Endothelial cell of umbilical vein (primary cell): ENCODE results near the gene FAAP100. TPM values are rescaled to one million over a fixed set of nuclear protein-coding genes. Genes with fewer than 3 reads are reported as not detected.

Experiments used
- BruUV-seq: library from RNA; stranded (reverse); fragments of 400-500 nt; replicated peaks from 2 replicates; lab custom pipeline; 2021; lab: Mats Ljungman, UMichigan
- CTCF ChIA-PET: fragments of 300-600, 350-600 bp; sonication (Branson Sonifier 250); formaldehyde crosslinking; loops from one replicate; lab custom pipeline; 2021; ENCODE audit warnings: antibody characterized with exemption, inconsistent platforms; lab: Charles Lee
- POLR2A ChIA-PET: fragments of 300-600, 350-600 bp; sonication (Branson Sonifier 250); formaldehyde crosslinking; loops from one replicate; lab custom pipeline; 2021; ENCODE audit warnings: antibody characterized with exemption, inconsistent platforms; lab: Charles Lee
- DNase-seq: peaks from one replicate; pipeline ENCODE4 v3.0.0-alpha.2; 2011; ENCODE audit warnings: low read depth, low spot score
- FAIRE-seq: peaks from 2 replicates; lab custom pipeline; 2011; peaks lifted over from hg19 to GRCh38; lab: Jason Lieb, UNC
- H2AFZ ChIP-seq: 2 replicates; pipeline ENCODE4 v1.6.0; 2012; ENCODE audit warnings: low read depth, low read length, control low read depth, inconsistent platforms
- H3K27ac ChIP-seq: 2 replicates; pipeline ENCODE4 v1.5.1; 2011; ENCODE audit warnings: low read depth, mild to moderate bottlenecking, control low read depth, low read length, moderate library complexity; ENCODE audit not compliant: insufficient read depth
- H3K27me3 ChIP-seq, 2 experiments: 2 replicates each; pipeline versions ENCODE4 v1.6.0 to v1.6.1; 2011; ENCODE audit warnings: low read length in 2 of 2, mixed read lengths in 1 of 2; ENCODE audit not compliant: control insufficient read depth in 2 of 2, insufficient read depth in 2 of 2
- H3K36me3 ChIP-seq, 2 experiments: 2 replicates in 1 of 2; 3 replicates in 1 of 2; pipeline ENCODE4 v1.5.1; 2011; ENCODE audit warnings: low read length in 2 of 2, mild to moderate bottlenecking in 1 of 2, moderate library complexity in 1 of 2; ENCODE audit not compliant: control insufficient read depth in 2 of 2, insufficient read depth in 2 of 2; ENCODE audit errors: extremely low read depth in 1 of 2
- H3K4me1 ChIP-seq: 3 replicates; pipeline ENCODE4 v1.5.1; 2011; ENCODE audit warnings: mild to moderate bottlenecking, low read length; ENCODE audit not compliant: control insufficient read depth, insufficient read depth; ENCODE audit errors: extremely low read depth
- H3K4me2 ChIP-seq: 2 replicates; pipeline ENCODE4 v1.6.1; 2011; ENCODE audit warnings: low read length, control low read depth, mixed read lengths; ENCODE audit not compliant: insufficient read depth
- H3K4me3 ChIP-seq, 3 experiments: fragments of 200-600 bp in 1 of 3; sonication (generic), shearing (Covaris generic) in 1 of 3; replicated peaks in 1 of 3; 2 replicates each; pipeline ENCODE4 v1.5.1; 2011 to 2016; ENCODE audit warnings: control low read depth in 3 of 3, low read length in 3 of 3, mild to moderate bottlenecking in 2 of 3, inconsistent platforms in 1 of 3, low read depth in 1 of 3, moderate library complexity in 1 of 3; ENCODE audit not compliant: insufficient read depth in 1 of 3
- H3K79me2 ChIP-seq: 2 replicates; pipeline ENCODE4 v1.6.0; 2012; ENCODE audit warnings: low read length, inconsistent platforms; ENCODE audit not compliant: control insufficient read depth, insufficient read depth
- H3K9ac ChIP-seq: replicated peaks from 2 replicates; pipeline ENCODE3; 2011; ENCODE audit warnings: low read length, control low read depth; ENCODE audit not compliant: insufficient read depth; ENCODE audit errors: extremely low read depth
- H3K9me1 ChIP-seq: replicated peaks from 3 replicates; pipeline ENCODE4 v1.6.0; 2011; ENCODE audit warnings: mild to moderate bottlenecking, low read length; ENCODE audit not compliant: control insufficient read depth, insufficient read depth; ENCODE audit errors: extremely low read depth
- H3K9me3 ChIP-seq: replicated peaks from 2 replicates; pipeline ENCODE4 v1.5.1; 2012; ENCODE audit warnings: low read length, inconsistent platforms; ENCODE audit not compliant: control insufficient read depth, insufficient read depth
- H4K20me1 ChIP-seq: replicated peaks from 2 replicates; pipeline ENCODE3; 2011; ENCODE audit warnings: mild to moderate bottlenecking, low read length; ENCODE audit not compliant: control insufficient read depth, insufficient read depth; ENCODE audit errors: extremely low read depth
- EZH2 ChIP-seq: IDR thresholded peaks from 2 replicates; pipeline ENCODE4 v1.6.1; 2012; ENCODE audit warnings: borderline replicate concordance, low read depth, mild to moderate bottlenecking, moderate library complexity, low read length, inconsistent platforms; ENCODE audit not compliant: severe bottlenecking
- FOS ChIP-seq: IDR thresholded peaks from 2 replicates; pipeline ENCODE4 v1.6.1; 2011; ENCODE audit warnings: mild to moderate bottlenecking, low read length, moderate library complexity, borderline replicate concordance; ENCODE audit not compliant: insufficient read depth
- GATA2 ChIP-seq: IDR thresholded peaks from 2 replicates; pipeline ENCODE4 v1.7.0; 2011; ENCODE audit warnings: low read depth, mild to moderate bottlenecking, moderate library complexity, mixed read lengths, low read length; ENCODE audit not compliant: insufficient read length, insufficient read depth
- JUN ChIP-seq: IDR thresholded peaks from 2 replicates; pipeline ENCODE4 v1.6.1; 2011; ENCODE audit warnings: borderline replicate concordance, low read depth; ENCODE audit not compliant: insufficient read length, insufficient read depth
- MYC ChIP-seq: IDR thresholded peaks from one replicate; pipeline ENCODE4 v1.6.1; 2011; ENCODE audit warnings: mild to moderate bottlenecking, low read depth, low read length
- POLR2A ChIP-seq: IDR thresholded peaks from 2 replicates; pipeline ENCODE4 v1.6.1; 2012; ENCODE audit warnings: low read depth, mild to moderate bottlenecking, control low read depth, low read length
- POLR2AphosphoS5 ChIP-seq: IDR thresholded peaks from 2 replicates; pipeline ENCODE4 v1.6.1; 2012; ENCODE audit warnings: low read depth, mild to moderate bottlenecking, control low read depth, low read length, moderate library complexity; ENCODE audit not compliant: insufficient read depth
- dilution Hi-C: fragments of 300-500 bp; cut with MboI; formaldehyde crosslinking; loops from one replicate; pipeline ENCODE4 v1.15.0; 2019; ENCODE audit warnings: low sequenced_read_pairs; ENCODE audit not compliant: extremely low pct_ligation_motif_present
- intact Hi-C: fragments of 100-400 bp; cut with micrococcal nuclease; formaldehyde crosslinking; loops from one replicate; pipeline ENCODE4 v1.10.0; 2022
- polyA plus RNA-seq, 4 experiments: library from polyadenylated mRNA; depleted of rRNA in 3 of 4; stranded (reverse) in 3 of 4; unstranded in 1 of 4; fragments of >200 nt; gene quantifications; 2 replicates each; pipeline versions ENCODE4 v1.2.1 to v1.2.3, GENCODE V29; 2011 to 2012; ENCODE audit warnings: missing spikeins in 1 of 4
- total RNA-seq: library from RNA; stranded (reverse); gene quantifications from 2 replicates; pipeline ENCODE4 v1.2.3, GENCODE V29; 2021
- TF ChIP-seq, protein P1 (sequence below): IDR thresholded peaks from 2 replicates; pipeline ENCODE4 v1.6.1; 2011; ENCODE audit not compliant: insufficient read depth, insufficient read length
- TF ChIP-seq, protein P2 (sequence below), 2 donors: IDR thresholded peaks; 1 replicate in 1 of 2; 2 replicates in 1 of 2; pipeline ENCODE4 v1.5.1; 2011; ENCODE audit warnings: low read length in 2 of 2, mild to moderate bottlenecking in 2 of 2, moderate library complexity in 2 of 2, control low read depth in 1 of 2, inconsistent platforms in 1 of 2, low read depth in 1 of 2; ENCODE audit not compliant: insufficient read depth in 1 of 2; ENCODE audit errors: extremely low read depth in 1 of 2

Gene FAAP100
- total and polyA plus RNA-seq, 2 donors (not counting 3 experiments of a cell fraction or from before 2014, with no cell fraction given): 35.4 to 54.3 TPM

- H4K20me1 ChIP-seq: no peaks in the 10 kb centered on the region
- dilution Hi-C loops: no loop called here
- H3K9me3 ChIP-seq: no peaks in the 10 kb centered on the region
- H3K36me3 ChIP-seq: no peaks in the 10 kb centered on the region
- H3K4me3 ChIP-seq: no peak overlapping the region
- ChIA-PET POLR2A (no interaction called here), CTCF (interaction anchor here (1.0 to 1.1 kb wide), 3 partner anchors 8 to 19 kb away, joined by 3 read pairs; no protein-coding TSS in a partner anchor)
- no TSS peak for BruUV-seq
- H3K27me3 ChIP-seq: peaks cover 3 to 4% of the 10 kb centered on the region in 2 experiments
- no peak overlapping the region for H3K4me2 ChIP-seq
- H3K9ac ChIP-seq: no peak overlapping the region
- no peaks in the 10 kb centered on the region for H3K79me2 ChIP-seq
- intact Hi-C loops: no loop called here
- DNase-seq: no peak
- TF ChIP-seq POLR2A (no peak), GATA2 (no peak)
- TF ChIP-seq, protein P1, sequence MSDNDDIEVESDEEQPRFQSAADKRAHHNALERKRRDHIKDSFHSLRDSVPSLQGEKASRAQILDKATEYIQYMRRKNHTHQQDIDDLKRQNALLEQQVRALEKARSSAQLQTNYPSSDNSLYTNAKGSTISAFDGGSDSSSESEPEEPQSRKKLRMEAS: no peak
- TF ChIP-seq, protein P2, sequence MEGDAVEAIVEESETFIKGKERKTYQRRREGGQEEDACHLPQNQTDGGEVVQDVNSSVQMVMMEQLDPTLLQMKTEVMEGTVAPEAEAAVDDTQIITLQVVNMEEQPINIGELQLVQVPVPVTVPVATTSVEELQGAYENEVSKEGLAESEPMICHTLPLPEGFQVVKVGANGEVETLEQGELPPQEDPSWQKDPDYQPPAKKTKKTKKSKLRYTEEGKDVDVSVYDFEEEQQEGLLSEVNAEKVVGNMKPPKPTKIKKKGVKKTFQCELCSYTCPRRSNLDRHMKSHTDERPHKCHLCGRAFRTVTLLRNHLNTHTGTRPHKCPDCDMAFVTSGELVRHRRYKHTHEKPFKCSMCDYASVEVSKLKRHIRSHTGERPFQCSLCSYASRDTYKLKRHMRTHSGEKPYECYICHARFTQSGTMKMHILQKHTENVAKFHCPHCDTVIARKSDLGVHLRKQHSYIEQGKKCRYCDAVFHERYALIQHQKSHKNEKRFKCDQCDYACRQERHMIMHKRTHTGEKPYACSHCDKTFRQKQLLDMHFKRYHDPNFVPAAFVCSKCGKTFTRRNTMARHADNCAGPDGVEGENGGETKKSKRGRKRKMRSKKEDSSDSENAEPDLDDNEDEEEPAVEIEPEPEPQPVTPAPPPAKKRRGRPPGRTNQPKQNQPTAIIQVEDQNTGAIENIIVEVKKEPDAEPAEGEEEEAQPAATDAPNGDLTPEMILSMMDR (IDR thresholded peaks at IDR 0.05; ENCODE audit: extremely low read depth in 1 of 2, insufficient read depth in 1 of 2, low read depth in 1 of 2, low read length in 2 of 2): no peak
- H3K27ac ChIP-seq: no peak overlapping the region
- H3K9me1 ChIP-seq: no peaks in the 10 kb centered on the region
- H2AFZ ChIP-seq: no peak overlapping the region
- no peaks in the 10 kb centered on the region for H3K4me1 ChIP-seq
- FAIRE-seq: no peak
These were observed 52.6 kb downstream of the FAAP100 start for GRCh38 chr17:81499601-81499970.

DNA sequence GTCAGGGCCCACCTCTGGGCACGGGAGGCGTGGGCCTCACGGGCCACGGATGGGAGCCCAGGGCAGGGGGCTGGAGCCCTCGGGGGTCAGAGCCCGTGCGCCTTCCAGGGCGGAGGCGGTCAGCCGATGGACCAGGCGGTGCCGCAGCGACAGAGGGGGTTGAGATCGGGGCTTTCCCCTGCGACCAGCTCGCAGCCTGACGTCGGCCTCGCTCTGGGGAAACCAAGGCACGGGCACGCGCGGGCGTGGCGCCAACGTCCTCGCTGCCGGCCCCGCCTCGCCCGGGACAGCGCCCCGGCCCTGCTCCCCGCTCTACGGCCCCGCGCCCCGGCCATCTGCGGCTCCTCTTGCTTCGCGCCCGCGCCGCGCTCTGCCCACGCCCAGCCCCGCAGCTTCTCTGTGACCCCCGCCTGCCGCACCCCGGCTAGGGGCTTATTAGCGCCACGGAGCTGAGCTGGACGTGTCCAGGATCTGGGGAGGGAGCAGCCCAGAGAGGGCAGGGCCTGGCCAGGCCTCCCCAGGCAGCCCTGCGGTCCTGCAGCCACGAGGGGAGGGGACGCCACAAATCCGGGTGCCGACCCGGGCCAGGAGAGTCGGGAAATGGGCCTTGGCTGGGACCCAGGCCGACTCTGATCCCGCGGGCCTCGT is 53.1 kb downstream of the FAAP100 start:
- DNase-seq (no peak), FAIRE-seq (no peak)
- Histone ChIP-seq H3K9ac (no peak overlapping the region), H3K9me3 (no peaks in the 10 kb centered on the region), H3K4me2 (no peak overlapping the region), H3K36me3 (no peaks in the 10 kb centered on the region), H3K27me3 (peaks cover 4 to 6% of the 10 kb centered on the region in 2 experiments), H3K9me1 (no peaks in the 10 kb centered on the region), H3K4me1 (no peaks in the 10 kb centered on the region), H3K27ac (no peak overlapping the region), H3K4me3 (no peak overlapping the region), H4K20me1 (no peaks in the 10 kb centered on the region), H3K79me2 (no peaks in the 10 kb centered on the region), H2AFZ (no peak overlapping the region)
- dilution Hi-C loops (no loop called here), intact Hi-C loops (no loop called here)
- BruUV-seq: no TSS peak
- TF ChIP-seq GATA2: no peak
- no peak for TF ChIP-seq FOS
- TF ChIP-seq, protein P1: no peak
- TF ChIP-seq POLR2A: no peak
- TF ChIP-seq EZH2: no peak
- TF ChIP-seq, protein P2 (IDR thresholded peaks at IDR 0.05; ENCODE audit: extremely low read depth in 1 of 2, insufficient read depth in 1 of 2, low read depth in 1 of 2, low read length in 2 of 2): no peak
- no peak for TF ChIP-seq JUN
- TF ChIP-seq MYC: no peak
- TF ChIP-seq POLR2AphosphoS5: no peak
- CTCF ChIA-PET: interaction anchor here (1.1 kb wide), 1 partner anchor 8 kb away, joined by 3 read pairs; no protein-coding TSS in a partner anchor
- POLR2A ChIA-PET: interaction anchor here (0.7 kb wide), 1 partner anchor 189 kb away, joined by 8 read pairs; no protein-coding TSS in a partner anchor
